Dermis microvascular lymphatic vessel endothelial cell (primary cell): Measurements from ENCODE around the gene PYGO1. TPM values are rescaled to one million over a fixed set of nuclear protein-coding genes. Genes with fewer than 3 reads are reported as not detected.

Source experiments
- DNase-seq, 2 donors: peaks; one replicate each; pipeline versions ENCODE4 v3.0.0 to v3.0.0-alpha.2; 2010; ENCODE audit warnings: low read depth in 2 of 2
- total RNA-seq: library from RNA; depleted of rRNA; stranded (reverse); fragments of >200 nt; gene quantifications from 2 replicates; pipeline ENCODE4 v1.2.1, GENCODE V29; 2014

PYGO1 gene
- total RNA-seq, 1 donor from 2014 or later: 0.13 TPM

DNA sequence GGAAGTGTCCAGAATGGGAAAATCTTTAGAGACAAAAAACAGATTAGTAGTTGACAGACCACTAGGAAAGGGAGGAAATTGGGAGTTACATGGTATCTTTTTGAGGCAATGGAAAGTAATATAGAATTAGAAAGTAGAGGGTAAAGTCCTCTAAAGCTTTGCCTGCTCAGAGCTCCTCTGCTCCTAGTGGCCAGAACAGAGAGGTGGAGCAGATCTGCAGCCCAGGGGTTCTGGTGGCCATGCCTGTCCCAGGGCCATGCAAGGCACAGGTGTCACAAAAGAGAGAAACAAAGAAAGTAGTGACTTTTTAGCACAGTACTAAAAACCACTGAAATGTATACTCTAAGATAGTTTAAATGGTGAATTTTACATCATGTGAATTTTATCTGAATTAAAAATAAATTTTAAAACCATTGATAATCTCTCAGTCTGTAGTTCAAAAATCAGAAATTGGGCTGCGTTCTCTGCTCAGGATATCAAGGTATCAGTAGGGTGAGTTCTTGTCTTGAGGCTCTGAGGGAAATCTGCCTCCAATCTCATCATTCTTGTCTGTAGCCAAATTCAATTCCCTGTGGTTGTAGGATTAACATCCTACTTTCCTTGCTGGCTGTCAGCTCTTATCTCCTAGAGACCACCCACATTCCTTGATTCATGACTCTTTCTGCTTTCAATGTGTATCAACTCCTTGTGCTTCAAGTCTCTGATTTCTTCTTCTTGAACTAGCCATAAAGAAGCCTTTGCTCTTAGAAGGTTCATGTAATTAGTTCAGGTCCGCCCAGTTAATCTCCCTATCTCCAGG is 23.6 kb downstream of the PYGO1 start:
- DNase-seq: no peak

DNA sequence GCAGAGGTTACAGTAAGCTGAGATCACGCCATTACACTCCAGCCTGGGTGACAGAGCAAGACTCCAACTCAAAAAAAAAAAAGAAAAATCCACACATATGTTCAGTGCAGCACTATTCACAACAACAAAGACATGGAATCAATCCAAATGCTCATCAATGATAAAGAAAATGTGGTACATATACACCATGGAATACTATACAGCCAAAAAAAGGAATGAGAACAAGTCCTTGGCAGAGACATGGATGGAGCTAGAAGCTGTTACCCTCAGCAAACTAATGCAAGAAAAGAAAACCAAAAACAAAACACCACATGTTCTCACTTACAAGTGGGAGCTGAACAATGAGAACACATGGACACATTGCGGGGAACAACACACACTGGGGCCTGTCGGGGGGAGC is 25.5 kb downstream of the PYGO1 start:
- DNase-seq: no peak

DNA sequence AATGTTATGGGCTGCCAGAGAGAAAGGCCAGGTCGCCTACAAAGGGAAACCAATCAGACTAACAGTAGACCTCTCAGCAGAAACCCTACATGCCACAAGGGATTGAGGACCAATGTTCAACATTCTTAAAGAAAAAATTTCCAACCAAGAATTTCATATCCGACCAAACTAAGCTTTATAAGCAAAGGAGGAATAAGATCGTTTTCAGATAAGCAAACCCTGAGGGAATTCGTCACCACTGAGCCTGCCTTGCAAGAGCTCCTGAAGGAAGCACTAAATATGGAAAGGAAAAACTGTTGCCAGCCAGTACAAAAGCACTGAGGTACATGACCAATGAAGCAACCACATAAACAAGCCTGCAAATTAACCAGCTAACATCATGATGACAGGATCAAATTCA is 33.1 kb downstream of the PYGO1 start:
- no peak for DNase-seq

DNA sequence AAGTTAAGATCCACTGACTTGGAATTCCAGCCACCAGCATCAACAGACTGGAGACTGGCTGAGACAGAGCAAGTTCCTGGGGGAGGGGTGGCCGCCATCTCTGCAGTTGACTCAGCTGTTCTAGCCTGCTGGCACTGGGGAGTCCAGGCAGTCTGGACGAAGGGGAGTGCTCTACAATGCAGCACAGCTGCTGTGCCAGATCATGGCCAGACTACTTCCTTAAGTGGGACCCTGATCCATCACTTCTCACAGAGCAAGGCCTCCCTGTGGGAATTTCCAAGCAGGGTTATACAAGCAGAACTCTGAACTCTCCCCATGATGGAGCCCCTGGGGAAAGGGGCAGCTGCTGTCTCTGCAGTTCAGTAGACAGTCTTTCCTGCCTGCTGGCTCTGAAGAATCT is 35.2 kb downstream of the PYGO1 start:
- DNase-seq: no peak

DNA sequence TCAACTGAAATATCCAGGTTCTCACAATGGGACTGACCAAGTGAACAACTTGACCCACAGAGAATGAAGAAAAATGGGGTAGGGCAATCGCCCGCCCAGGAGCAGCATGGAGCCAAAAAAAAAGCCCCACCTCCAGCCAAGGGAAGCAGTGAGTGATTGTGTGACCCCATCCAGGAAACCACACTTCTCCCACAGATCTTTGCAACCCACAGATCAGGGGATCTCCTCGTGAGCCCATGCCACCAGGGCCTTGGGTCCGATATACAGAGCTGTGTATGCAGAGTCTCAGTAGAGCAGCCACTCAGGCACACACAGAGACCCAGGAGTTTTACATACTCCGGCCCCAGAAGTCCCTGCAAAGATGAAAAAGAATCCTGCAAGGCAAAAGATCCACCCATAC is 35.7 kb downstream of the PYGO1 start:
- DNase-seq: no peak

DNA sequence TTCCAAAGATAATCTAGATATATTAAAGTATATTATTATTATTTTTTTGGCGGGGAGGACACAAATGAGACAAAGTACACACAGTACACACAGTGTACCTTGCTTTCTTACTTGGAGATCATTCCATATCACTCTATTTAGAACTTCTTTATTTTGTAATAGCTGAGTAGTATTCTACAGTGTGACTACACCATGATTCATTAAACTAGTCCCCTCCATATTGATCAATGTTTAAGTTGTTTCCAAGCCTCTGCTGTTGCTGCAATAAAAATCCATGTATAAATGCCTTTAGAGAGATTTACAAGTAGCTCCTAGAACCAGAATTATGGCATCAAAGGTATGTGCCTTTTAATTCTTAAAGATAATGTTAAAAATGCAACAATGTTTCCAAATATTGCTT is 38.8 kb downstream of the PYGO1 start:
- DNase-seq: no peak

DNA sequence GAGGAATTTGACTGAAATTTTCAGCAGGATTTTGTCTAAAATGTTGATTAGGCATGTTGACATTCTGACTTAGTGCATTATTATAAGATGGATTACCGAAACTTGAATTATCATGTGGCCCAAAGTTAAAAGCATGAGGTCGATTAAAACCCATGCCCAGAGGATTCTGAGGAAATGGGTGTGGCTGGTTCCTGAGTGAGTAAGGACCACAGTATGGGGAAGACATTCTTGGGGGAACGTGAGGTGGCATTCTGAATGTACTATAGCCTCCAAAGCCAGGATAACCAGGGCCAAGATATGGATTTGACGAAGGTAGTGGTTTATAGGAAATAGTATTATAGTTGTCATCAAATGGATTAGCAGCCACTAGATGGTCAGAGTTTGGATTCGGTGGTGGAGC is 41.4 kb downstream of the PYGO1 start:
- no peak for DNase-seq

DNA sequence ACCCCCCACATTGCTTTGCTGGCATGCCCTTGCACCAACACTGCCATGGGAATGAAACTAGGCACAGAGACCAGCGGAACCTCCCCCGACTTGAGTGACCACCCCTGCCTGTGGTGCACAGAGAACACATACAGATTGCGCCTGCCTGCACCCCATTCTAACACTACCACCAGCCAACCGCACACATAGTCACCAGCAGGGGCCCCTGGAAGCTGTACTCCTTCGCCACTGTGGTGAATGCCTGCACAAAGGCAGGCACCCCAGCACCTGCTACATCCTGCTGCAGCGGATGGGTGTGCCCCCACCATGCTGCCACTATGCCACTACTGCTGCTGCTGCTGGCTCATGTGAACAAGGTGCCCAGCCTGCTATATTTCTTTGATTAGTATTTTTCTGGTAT is 52.7 kb downstream of the PYGO1 start:
- no peak for DNase-seq

DNA sequence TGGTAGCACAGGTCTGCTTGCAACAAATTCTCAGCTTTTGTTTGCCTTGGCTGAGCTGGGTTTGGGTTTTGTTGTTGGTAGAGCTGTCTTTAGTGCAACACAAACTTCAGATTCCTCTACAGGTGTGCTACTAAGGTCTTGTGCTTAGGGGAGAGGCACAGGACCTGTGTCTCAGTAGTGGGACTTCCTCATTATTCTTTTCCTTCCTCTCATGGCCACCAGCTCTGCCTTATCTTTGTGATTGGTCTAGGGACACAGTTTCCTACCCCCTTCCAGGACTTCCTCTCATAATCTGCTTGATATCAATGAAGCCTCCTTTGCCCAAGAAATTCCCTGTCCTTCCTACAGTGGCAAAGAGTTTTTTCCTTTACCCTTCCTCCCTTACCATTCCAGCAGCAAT is 55.2 kb downstream of the PYGO1 start:
- DNase-seq: no peak

DNA sequence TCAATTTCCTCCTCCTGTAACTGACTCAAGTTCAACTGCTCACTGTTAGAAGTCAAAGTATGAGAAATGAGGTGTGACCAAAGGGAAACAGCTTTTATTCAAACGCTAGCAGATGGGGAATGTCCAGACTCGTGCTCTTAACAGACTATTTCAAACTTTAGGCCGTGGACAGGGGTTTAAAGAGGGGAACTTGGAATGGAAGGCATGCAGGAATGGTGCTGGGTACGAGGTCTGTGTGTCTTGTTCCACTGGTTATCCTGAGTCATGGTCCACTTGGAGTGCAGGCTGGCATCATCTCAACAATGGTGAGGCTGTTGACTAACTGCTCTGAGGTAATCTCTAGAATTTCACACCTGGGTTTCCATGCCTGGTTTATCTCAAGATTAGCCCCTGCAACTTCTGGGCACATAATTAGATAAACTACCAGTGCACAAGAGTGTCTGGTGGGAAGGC is 57.3 kb downstream of the PYGO1 start:
- DNase-seq: no peak

DNA sequence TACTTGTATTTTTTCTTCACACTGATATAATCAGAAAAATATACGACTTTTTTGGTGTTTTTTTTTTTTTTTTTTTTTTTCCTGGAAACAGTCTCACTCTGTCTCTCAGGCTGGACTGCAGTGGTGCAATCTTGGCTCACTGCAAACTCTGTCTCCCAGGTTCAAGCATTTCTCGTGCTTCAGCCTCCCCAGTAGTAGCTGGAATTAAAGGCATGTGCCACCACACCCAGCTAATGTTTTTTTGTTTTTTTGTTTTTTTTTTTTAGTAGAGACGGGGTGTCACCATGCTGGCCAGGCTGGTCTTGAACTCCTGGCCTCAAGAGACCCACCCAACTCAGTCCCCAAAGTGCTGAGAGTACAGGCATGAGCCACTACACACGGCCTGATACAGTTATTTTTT is 59.3 kb downstream of the PYGO1 start:
- no peak for DNase-seq

DNA sequence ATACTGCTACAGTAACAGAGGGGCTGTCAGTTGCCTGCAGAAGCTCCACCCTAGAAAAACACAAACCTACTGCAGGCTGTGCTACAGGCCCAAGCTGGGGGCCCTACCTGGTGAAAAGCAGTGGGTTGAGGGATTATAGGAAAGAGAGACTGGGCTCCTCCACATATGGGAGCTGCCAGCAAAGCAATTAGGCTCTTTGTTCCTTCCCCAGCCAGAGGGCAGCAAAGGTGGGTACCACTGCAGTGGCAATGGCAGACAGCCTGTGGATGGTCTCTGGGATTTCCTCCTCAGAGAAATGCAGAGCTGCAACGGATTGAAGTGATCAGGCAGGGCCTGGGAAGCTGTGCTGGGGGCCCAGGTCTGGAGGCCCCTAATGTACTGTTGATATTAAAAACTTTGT is 61.0 kb downstream of the PYGO1 start:
- DNase-seq: no peak

DNA sequence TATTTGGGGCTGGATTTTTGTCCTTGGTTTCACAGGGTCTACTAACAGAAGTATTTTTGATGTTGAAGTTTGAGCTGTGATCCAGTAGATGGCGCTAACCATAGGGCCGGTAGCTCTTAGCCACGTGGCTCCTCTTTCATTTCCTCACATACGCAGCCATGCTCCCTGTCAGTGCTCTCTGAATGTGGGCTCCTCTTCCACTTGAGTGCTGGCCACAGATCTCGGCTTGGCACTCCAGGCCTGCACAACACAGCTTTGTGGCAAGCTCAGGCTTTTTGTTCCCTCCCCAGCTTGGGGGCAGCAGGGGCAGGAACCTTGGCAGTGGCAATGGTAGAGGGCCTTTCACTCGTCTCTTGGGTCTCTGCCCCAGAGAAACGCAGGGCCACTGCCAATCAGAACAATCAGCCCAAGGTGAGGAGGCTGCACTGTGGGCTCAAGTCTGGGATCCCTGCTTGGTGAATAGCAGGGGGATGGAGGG is 61.5 kb downstream of the PYGO1 start:
- peak; percentile 27 to 62 for DNase-seq

DNA sequence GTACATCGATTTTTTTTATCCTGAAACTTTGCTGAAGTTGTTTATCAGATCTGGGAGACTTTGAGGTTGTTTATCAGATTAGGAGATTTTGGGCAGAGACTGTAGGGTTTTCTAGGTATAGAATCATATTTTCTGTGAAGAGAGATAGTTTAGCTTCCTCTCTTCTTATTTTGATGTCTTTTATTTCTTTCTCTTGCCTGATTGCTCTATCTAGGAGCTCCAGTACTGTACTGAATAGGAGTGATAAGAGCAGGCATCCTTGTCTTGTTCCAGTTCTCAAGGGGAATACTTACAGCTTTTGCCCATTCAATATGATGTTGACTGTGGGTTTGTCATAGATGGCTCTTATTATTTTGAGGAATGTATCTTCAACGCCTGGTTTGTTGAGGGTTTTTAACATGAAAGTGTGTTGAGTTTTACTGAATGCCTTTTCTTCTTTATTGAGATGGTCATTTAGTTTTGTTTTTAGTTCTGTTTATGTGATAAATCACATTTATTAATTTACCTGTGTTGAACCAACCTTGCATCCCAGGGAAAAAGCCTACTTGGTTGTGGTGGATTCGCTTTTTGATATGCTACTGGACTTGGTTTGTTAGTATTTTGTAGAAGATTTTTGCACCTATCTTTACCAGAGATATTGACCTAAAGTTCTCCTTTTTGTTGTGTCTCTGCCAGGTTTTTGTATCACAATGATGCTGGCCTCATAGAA is 65.2 kb downstream of the PYGO1 start:
- no peak for DNase-seq

DNA sequence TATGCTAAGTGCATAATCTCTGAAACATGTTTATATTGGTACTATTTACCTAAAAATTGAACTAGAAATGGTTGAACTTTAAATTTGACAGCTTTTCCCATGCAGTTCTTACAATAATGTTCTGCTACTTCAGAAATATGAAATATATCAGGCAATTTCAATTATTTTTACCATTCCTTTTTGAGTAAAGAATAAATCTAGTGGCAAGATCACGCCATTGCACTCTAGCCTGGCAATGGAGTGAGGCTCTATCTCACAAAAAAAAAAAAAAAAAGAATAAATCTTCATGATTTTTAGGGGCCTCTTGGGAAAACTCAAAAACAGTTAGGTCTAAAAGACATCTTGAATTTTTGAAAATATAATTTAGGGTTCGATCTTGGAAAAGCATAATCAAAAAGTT is 69.5 kb downstream of the PYGO1 start:
- DNase-seq: no peak

DNA sequence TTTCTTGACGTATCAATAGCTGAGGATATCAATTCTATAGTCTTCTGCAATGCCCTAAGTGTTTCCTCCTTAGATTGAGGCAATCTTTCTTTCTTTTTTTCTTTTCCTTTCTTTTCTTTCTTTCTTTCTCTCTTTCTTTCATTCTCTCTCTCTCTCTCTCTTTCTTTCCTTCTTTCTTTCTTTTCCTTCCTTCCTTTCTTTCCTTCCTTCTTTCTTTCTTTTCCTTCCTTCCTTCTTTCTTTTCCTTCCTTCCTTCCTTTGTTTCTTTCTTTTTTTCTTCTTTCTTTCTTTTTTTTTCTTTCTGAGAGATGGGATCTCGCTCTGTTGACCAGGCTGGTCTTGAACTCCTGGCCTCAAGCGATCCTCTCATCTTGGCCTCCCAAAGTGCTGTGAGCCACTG is 70.1 kb downstream of the PYGO1 start:
- DNase-seq: no peak

DNA sequence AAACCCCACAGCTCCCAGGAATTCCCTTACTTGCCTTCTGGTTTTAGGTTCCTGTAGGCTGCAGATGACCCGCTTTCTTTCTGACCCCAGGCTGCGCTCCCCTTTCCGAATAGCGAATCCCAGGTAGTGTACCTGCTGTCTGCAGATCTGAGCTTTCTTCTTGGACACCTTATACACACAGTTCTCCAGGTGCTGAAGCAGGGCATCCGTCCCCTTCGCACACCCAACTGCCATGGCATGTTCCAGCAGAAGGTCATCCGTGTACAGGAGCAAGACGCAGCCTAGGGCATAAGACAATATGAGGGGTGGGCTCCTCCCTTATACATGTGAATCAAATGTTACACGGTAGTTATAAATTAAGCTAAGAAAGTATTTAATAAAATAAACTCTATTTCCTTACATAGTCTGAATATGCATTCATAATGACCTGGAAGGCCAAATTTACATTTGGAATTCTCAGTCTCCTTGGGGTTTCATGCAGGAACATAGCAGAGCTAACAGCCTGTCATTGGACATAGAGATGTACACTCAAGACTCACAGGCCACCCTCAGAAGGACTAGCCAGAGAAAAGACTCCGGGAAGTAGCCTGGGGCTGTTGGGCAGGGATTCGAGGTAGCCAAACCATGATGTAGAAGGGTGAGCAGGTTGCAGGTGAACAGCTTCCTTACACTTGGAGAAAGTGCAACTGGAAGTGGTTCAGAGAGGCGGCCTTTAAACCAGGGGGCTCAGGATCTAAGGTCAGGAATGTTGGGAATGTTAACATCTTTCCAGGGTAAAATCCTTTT is 72.0 kb downstream of the PYGO1 start:
- no peak for DNase-seq

DNA sequence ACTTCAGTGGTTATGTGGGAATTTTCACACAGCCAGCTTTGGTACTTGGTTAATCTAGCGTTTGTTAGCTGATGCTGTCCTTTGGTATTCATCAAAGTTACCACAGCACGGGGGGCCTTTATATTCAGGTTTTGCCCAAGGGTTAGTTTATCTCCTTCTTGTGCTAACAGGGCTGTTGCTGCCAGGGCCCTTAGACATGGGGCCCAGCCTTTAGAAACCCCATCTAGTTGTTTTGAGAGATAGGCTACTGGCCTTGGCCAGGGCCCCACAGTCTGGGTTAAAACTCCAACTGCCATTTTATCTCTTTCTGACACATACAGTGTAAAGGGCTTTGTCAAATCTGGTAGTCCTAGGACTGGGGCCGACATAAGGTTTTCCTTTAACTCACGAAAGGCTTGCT is 72.7 kb downstream of the PYGO1 start:
- DNase-seq: no peak

DNA sequence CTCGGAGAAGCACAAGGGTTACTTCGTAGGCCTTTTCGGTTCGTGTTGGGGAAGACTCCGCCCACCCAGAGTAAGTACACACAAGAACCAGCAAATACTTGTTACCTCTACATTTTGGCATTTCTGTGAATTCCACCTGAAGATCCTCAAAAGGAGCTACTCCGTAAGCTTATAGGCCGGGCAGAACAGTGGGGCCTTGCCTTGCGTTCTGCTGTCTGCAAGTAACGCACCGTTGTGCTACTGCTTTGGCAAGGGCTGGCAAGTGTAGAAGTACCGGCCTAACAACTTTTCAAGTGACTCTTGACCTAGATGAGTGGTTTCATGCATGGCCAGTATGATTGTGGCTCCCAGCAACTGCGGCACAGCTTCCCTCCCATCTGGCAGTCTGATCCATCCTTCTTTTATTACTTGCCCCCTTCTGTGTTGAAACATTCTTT is 73.7 kb downstream of the PYGO1 start:
- no peak for DNase-seq

DNA sequence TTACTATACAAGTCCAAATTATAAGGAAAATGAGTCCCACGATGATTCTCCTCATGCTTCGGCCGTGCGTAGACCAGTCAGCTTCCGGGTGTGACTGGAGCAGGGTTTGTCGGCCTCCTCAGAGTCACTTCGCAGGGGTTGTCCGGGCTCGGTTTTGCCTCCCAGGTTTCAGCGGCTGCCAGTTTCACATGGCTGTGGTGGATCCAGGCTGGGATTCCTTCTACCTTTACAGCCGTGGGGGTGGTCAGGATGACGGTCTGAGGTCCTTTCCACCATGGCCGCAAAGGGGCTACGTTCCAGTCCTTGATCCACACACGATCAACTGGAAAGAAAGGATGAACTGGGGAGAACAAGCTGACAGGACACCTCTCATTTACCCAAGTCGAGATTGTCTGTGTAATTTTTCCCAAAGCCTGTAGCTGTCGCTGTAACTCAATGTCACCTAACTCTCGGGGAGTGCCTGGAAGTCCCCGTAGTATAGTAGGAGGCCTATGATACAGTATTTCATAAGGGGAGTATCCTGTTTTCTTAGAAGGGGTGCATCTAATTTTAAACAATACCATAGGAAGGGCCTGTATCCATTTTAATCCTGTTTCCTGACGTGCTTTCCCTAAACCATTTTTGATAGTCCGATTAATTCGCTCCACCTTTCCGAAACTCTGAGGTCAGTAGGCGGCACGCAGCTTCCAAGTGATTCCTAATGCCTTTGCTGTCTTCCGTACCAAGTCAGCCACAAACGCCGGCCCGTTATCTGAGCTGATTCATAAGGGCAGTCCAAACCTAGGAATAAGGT is 74.3 kb downstream of the PYGO1 start:
- DNase-seq: peak in 1 of 2 donors; percentile 44

DNA sequence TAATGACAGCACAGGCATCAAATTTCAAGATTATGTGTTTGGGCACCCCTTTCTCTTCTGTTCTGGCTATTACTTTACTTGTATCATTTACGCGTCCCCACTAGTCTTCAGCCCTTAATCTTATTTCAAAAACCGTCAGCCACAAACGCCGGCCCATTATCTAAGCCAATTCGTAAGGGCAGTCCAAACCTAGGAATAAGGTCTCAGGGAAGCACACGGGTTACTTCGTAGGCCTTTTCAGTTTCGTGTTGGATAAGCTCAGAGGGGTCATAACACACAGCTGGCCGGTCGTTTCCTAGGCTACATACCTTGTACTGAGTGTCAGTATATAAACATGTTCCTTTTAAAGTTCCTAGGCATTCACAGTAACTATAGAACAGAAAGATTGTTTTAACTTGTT is 75.0 kb downstream of the PYGO1 start:
- DNase-seq: no peak
